Right renal pelvis (tissue), 4 donors: ENCODE results near the gene LRRFIP1. TPM values are rescaled to one million over a fixed set of nuclear protein-coding genes. Genes with fewer than 3 reads are reported as not detected.

ENCODE experiments used
- DNase-seq, 4 donors: peaks; one replicate each; pipeline ENCODE4 v3.0.0-alpha.2; 2013; ENCODE audit warnings: low read depth in 4 of 4, low spot score in 3 of 4, missing footprints in 1 of 4
- polyA plus RNA-seq, 4 donors: library from polyadenylated mRNA; unstranded; fragments of 120-200 nt; gene quantifications; one replicate each; pipeline ENCODE4 v1.2.1, GENCODE V29; 2013; ENCODE audit not compliant: insufficient read length in 4 of 4

The LRRFIP1 gene
- polyA plus RNA-seq, 4 donors = 76.4 to 97.5 (median 87.9) TPM

GRCh38 chr2:237717366-237718276 lies 90.2 kb downstream of the LRRFIP1 start:
- DNase-seq = no peak

GRCh38 chr2:237718277-237718634 lies 90.9 kb downstream of the LRRFIP1 start:
- no peak for DNase-seq

GRCh38 chr2:237720444-237720843 lies 93.1 kb downstream of the LRRFIP1 start:
- no peak for DNase-seq

GRCh38 chr2:237720957-237721356 lies 93.6 kb downstream of the LRRFIP1 start:
- DNase-seq = no peak

- no peak for DNase-seq
Observed at GRCh38 chr2:237721458-237721857, 94.1 kb downstream of the LRRFIP1 start.

GRCh38 chr2:237722616-237723015 lies 95.2 kb downstream of the LRRFIP1 start:
- DNase-seq = no peak

GRCh38 chr2:237723023-237723422 lies 95.6 kb downstream of the LRRFIP1 start:
- no peak for DNase-seq

- no peak for DNase-seq
Observed at GRCh38 chr2:237723602-237724001, 96.2 kb downstream of the LRRFIP1 start.

- DNase-seq = no peak
Observed at GRCh38 chr2:237724811-237725478, 97.6 kb downstream of the LRRFIP1 start.

GRCh38 chr2:237725661-237726060 lies 98.3 kb downstream of the LRRFIP1 start:
- no peak for DNase-seq

GRCh38 chr2:237726401-237726830 lies 99.0 kb downstream of the LRRFIP1 start:
- DNase-seq = peak; percentile 61 to 71 (median 66)

GRCh38 chr2:237727363-237727762 lies 100.0 kb downstream of the LRRFIP1 start:
- DNase-seq = no peak

- DNase-seq = no peak
Observed at GRCh38 chr2:237729681-237730475, 102.5 kb downstream of the LRRFIP1 start.

- DNase-seq = no peak
Observed at GRCh38 chr2:237731663-237732062, 104.3 kb downstream of the LRRFIP1 start.

- DNase-seq = no peak
Observed at GRCh38 chr2:237732070-237732469, 104.7 kb downstream of the LRRFIP1 start.

- no peak for DNase-seq
Observed at GRCh38 chr2:237732790-237733381, 105.5 kb downstream of the LRRFIP1 start.

GRCh38 chr2:237733677-237734300 lies 106.4 kb downstream of the LRRFIP1 start:
- no peak for DNase-seq

GRCh38 chr2:237734905-237735623 lies 107.7 kb downstream of the LRRFIP1 start:
- DNase-seq = no peak

- no peak for DNase-seq
Observed at GRCh38 chr2:237735798-237736197, 108.4 kb downstream of the LRRFIP1 start.

- DNase-seq = no peak
Observed at GRCh38 chr2:237736783-237737182, 109.4 kb downstream of the LRRFIP1 start.
